GM19463 (cell line): ENCODE data around the gene HMGXB3.

Experiments used
- ATAC-seq: cut with Tn5 transposase; IDR thresholded peaks from one replicate; pipeline ENCODE4 v1.9.1; 2021; ENCODE audit warnings: mild to moderate bottlenecking, moderate library complexity; ENCODE audit not compliant: unreplicated experiment

HMGXB3 gene

GRCh38 chr5:150000256-150000989 is at the start of gene HMGXB3, which contains the start of gene TIGD6:
Gene HMGXB3 (plus strand): TSS chr5:150000739. CDS start chr5:150004853, 4,114 bp downstream.
Gene TIGD6 (minus strand): TSS chr5:150000654. CDS start chr5:149996348, 4,306 bp downstream.
- peak; percentile 85 for ATAC-seq

GRCh38 chr5:149951138-149951749 is 49.3 kb upstream of the HMGXB3 start:
- no peak for ATAC-seq

GRCh38 chr5:149953436-149954121 is 47.0 kb upstream of the HMGXB3 start:
- ATAC-seq, result no peak

- ATAC-seq, result no peak
Observed at GRCh38 chr5:149954798-149955197, 45.7 kb upstream of the HMGXB3 start.

- no peak for ATAC-seq
Observed at GRCh38 chr5:149956685-149957084, 43.9 kb upstream of the HMGXB3 start.

- no peak for ATAC-seq
Observed at GRCh38 chr5:149957855-149958254, 42.7 kb upstream of the HMGXB3 start.

GRCh38 chr5:149959406-149960236 is 40.9 kb upstream of the HMGXB3 start:
- no peak for ATAC-seq

GRCh38 chr5:149960272-149961185 is 40.0 kb upstream of the HMGXB3 start, which contains the start of gene SLC26A2:
Gene SLC26A2 (plus strand): TSS chr5:149960758. CDS start chr5:149977653, 16,895 bp downstream.
- ATAC-seq, result peak; percentile 99

- no peak for ATAC-seq
Observed at GRCh38 chr5:149961186-149961685, 39.3 kb upstream of the HMGXB3 start.

GRCh38 chr5:149961957-149962409 is 38.6 kb upstream of the HMGXB3 start:
- ATAC-seq, result no peak

- ATAC-seq, result no peak
Observed at GRCh38 chr5:149962601-149963300, 37.8 kb upstream of the HMGXB3 start.

GRCh38 chr5:149963729-149964128 is 36.8 kb upstream of the HMGXB3 start:
- ATAC-seq, result no peak

GRCh38 chr5:149966946-149967345 is 33.6 kb upstream of the HMGXB3 start:
- no peak for ATAC-seq

- ATAC-seq, result no peak
Observed at GRCh38 chr5:149969181-149969930, 31.2 kb upstream of the HMGXB3 start.

- ATAC-seq, result no peak
Observed at GRCh38 chr5:149975409-149975808, 25.1 kb upstream of the HMGXB3 start.

GRCh38 chr5:149979896-149980295 is 20.6 kb upstream of the HMGXB3 start:
- ATAC-seq, result no peak

- ATAC-seq, result no peak
Observed at GRCh38 chr5:149981206-149981605, 19.3 kb upstream of the HMGXB3 start.

GRCh38 chr5:149982505-149982904 is 18.0 kb upstream of the HMGXB3 start:
- no peak for ATAC-seq
